ENCODE results near the gene OMP.

GRCh38 chr11:77096591-77097019, 6.0 kb upstream of the OMP start:
- TF ChIP-seq CTCF (IDR thresholded peaks at IDR 0.05): no peak
- no peak for TF ChIP-seq POLR2A (IDR thresholded peaks at IDR 0.05)
- no peak for TF ChIP-seq POLR2AphosphoS5 (IDR thresholded peaks at IDR 0.05)
- no peak for TF ChIP-seq EP300 (IDR thresholded peaks at IDR 0.05)
